Measurements from ENCODE around the gene KIDINS220.

The KIDINS220 gene

DNA sequence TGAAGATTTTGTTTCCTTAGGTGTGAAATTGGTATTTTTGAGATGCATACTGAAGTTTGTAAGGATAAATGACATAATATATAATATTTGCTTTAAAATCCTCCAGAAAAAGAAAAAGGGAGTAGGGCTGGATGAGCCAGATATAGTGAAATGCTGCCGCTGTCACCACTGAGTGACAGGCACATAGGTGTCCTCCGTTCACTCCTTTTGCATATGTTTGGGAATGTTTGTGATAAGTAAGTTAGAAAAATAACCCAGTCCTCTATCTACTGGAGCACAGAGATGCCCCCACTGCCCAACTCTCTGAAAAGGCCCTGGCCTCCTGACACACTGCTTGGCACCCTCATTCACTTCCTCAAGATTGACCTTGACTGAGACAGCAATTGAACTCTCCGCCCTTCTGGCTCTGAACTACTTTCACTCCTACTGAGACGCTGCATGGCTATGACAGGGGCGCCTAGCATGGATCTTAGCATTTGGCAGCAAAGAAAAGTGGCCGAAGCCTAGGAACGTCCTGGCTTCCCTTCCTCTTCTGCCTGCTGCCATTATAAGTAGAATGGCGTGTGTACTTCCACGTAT is 145.5 kb downstream of the KIDINS220 start:
- DNase-seq = no peak

DNA sequence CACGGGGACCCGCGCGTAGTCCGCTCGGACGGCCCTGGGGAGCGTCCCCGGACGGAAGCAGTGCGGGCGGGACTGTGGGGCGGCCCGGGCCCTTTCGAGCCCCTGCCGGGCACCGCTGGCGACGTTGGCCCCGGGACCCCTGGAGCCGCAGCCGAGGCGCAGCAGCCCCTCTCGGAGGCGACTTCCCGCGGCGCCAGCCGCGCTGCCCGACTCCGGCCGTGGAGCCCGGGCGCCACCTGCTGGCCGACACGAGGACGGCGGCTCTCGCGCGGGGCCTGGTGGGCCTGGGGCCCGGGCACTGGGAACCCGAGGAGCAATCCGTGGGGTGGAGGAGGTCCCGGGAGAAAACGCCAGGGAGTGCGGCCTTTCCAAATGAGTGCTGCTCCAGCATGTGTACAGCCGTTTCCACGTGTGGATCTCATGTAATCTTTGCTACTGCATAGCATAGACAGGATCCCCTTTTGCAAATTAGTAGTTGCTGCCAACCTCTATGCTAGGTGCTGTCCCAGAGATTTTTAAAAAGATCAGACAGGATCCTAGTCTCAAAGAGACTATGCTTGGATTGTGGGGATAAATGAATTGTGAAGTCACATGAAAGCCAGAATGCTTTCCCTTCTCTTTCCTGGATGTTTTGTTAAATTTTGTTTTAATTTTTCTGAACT is 151.6 kb downstream of the KIDINS220 start:
- peak; percentile 82 for DNase-seq

DNA sequence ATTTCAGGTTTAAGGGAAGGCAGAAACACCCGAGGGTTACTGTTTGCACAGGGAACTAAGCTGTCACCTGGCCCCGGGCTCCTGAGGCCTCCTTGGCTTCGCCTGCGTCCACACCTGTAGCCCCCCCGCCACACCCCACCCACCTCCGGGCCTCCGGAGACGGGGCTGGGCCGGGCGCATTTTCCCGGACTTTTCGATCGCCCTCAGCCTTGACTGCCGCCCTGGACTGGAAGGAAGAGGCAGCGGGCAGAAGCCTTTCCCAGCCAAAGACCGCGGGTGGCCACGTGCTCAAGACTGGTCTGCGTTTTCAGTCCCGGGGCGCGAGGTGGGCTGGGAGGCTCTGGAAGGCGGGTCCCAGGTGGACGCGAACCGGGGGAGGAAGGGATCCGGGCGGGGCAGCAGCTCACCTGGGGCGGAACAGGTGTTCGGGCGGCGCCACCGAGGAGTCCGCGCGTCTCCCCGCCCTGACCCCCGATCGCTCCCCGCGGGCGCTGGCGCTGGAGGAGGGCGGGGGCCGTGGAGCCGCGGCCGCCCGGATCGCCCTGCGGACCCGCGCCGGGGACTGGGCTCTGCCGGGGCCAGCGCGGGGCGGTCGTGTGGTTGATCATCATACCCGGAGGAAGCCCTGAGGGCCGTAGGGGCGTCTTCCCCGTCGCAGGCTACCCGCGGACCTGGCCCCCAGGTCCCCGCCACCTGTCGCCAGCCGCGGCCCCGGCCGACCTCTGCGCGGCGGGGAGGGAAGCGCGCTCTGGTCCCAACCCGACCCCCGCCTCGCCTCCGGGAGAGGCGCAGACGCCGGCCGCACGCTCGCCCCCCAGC is 152.3 kb downstream of the KIDINS220 start:
- peak; percentile 58 for DNase-seq

DNA sequence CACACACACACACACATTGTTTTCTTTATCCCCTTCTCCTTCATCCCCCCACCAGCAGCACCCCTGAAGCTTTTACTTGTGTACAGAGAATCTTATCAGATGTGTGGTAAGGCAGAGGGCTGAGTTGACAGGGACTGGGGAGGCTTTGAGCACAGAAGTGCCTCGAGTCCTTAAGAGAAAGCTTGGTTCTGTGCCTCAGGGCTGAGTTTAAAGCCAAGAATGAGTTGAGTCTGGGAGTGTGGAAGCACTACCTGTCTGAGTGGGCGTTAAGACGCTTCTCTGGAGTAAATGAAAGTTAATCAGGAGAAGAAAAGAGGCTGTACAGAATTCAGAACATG is 152.9 kb downstream of the KIDINS220 start:
- peak; percentile 50 for DNase-seq

DNA sequence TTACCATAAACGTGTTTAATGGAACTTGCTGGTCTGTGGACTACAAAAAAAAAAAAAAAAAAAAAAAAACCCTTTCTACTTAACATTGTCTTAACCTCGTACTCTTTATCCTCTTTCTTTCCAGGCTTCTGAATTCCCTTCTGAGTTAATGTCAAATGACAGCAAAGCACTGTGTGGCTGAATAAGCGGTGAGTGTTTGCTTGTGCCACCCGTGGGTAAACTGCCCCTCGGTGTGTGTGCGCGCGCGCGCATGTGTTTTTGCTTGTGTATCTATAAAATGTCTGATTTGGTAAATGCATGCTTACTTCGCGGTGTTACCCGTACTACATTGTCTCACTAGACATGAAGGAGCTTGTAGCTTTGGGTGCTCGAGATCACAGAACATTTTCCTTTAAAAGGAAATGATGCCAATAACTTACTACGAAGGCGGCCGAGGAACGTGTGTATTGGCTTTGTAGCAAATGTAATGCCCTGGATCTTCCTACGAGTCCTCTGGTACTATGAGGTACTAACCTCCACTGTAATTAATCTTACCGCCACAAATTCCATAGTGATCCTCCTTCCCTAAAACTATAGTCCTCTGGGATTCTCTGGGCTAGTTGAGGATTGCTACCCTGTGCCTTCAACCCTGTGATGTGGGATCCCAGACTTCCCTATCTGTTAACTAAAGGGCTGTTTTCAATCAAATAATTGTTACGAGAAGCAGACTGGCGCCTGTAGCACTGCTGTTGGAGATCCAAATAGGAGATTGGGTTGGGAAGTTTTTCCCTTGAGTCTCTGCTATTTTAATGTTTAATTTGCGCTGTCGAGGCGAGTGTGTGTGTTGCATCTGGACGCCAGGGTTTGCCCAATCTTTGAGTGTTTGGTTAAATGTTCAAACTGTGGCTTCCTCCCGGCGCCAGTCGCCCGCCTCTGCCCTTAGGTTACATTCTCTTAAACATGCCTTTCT is 154.4 kb downstream of the KIDINS220 start:
- peak; percentile 56 for DNase-seq

DNA sequence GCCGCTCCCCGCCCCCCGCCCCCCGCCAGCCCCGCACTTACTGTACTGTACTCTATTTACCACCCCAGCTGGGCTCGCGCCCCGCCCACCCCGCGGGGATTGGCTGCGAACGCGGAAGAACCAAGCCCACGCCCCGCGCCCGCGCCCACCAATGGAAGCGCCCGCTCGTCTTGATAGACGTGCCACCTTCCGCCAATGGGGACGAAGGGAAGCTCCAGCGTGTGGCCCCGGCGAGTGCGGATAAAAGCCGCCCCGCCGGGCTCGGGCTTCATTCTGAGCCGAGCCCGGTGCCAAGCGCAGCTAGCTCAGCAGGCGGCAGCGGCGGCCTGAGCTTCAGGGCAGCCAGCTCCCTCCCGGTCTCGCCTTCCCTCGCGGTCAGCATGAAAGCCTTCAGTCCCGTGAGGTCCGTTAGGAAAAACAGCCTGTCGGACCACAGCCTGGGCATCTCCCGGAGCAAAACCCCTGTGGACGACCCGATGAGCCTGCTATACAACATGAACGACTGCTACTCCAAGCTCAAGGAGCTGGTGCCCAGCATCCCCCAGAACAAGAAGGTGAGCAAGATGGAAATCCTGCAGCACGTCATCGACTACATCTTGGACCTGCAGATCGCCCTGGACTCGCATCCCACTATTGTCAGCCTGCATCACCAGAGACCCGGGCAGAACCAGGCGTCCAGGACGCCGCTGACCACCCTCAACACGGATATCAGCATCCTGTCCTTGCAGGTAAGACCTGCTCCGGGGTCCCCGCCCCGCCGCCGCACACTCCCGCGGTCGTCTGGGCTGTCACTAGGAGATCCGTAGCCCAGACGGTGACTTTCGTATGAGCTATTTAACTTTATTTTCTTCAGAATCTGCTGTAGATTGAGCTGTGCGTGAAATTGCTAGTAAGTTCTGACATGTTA is 155.4 kb downstream of the KIDINS220 start, which contains the start of gene ID2:
TSS of gene ID2 (plus strand) at position 271 of the 907 bp plus-strand sequence. CDS start at position 381, 110 bp downstream.
- peak; percentile 99 for DNase-seq

DNA sequence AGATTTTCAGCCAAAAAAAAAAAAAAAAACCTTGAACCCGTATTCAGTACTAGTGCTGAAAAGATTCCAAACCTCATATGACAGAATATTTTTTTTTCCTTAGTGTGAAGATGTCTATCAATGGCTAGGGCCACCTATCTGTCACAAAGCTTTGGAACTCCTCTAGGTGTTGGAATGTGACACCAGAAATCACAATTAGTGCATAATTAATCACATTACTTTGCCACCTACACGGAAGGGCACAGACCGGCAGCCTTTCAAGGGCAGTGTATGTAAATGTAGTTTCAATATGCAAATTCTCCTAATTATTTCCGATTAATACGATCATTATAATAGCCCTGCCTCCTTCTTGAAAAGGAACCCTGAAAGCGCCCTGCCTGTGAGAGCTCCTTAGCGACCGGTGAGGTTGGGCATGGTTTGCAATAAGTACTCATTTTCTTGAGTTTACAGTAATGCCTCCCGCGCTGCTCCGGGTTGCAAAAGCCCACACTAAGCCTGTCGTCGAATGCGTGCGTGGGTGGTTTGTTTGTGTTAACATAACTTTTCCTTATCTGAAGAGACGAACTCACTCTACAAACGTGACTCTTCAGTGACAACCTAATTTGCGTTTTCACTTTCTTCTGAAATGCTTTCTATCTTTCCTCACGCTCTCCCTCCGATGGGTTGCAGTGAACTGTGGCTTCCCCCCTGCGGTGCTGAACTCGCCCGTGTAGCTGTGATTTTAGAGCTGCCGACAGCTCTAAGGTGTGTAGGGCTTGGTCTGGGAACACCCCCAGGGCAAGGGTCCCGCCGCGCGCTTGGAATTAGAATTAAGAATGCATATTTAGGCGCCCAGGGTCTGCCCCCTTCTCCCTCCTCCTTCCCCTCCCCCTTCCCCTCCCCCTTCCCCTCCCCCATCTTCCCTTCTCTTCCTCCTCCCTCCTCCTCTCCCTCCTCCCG is 156.3 kb downstream of the KIDINS220 start:
- DNase-seq = peak; percentile 92

DNA sequence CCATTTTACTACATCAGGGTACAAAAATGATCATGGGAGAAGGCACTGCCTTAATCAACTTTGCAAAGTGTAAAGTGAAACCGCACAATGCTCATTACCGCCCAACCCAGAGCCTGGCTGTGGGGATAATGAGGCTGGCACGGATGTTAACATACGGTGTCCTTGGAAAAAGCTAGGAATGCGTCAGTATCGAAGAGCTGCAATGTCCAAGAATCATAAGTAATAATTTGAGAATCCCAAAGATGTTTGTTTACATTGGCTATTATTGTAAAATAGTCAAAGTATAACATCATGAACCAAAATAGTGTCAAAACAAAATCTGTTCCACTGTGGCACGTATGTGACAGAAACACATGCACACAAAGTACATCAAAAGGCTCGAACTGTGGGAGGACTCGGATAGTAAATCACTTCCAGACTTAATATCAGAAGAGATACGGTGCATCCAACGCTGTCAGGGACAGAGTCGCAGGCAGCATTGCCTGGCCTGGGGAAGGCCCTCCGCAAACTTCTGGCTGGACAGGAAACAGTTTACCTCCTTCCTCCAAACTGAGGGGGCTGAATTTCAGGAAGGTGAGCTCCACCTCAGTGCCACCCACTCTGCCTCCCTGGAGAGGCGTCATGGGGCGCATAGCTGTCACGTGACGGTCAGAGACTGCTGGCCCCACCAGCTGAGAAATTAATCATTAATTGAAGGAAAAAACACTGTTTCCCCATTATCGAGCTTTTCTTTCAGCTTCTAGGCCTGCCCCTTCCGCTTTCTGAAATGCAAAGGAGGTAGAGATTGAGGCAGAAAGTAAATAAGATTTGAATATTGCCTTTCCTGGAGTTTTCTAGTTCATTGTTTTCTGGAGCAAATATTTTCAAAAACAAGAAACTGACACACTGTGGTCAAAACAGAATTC is 157.3 kb downstream of the KIDINS220 start:
- no peak for DNase-seq

DNA sequence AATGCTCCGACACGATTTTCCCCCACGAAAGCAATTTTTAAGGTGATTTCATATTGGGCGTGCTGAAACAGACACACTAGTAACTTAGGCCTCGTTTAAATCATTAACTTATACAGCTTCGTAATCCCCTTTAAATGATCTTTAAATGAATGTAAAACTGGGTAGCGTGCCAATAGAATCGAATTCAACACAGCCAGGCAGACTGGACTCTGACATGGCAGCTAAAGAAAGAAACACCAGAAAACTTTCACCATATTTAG is 157.9 kb downstream of the KIDINS220 start:
- no peak for DNase-seq
